Measurements from ENCODE around the gene SRF. TPM values are rescaled to one million over a fixed set of nuclear protein-coding genes. Genes with fewer than 3 reads are reported as not detected.

SRF gene
- total RNA-seq, 3 donors from 2014 or later (not counting 1 experiment from before 2014, with no cell fraction given) = 31.6 to 33.0 (median 32.0) TPM

DNA sequence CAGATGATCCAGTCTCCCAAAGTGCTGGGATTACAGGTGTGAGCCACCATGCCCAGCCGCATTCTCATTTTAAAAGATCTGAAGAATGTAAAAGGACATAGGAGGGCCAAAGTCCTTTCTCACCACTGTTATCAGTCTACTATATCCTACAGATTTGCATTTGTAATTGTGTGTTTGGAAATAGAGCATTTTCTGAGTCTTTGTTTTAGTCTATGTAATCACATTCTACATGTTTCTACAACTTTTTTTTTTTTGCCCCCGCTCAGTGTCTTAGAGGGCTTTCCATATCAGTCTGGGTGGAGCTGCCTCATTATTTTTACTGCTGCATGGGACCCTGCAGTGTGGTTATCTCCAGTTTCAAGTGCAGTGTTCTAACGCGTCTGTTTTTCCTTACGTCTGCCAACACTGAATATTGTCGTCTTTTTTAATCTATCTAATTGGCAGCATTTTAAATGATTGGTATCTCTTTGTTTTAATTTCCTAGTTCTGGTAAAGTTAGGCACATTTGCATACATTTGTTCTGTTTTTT lies 18.8 kb downstream of the SRF start:
- Mint-ChIP-seq H3K27me3 (ENCODE audit: low read depth in 2 of 2) (no peaks in the 10 kb centered on the region), H3K27ac (no peak overlapping the region), H3K9me3 (no peaks in the 10 kb centered on the region), H3K36me3 (no peaks in the 10 kb centered on the region), H3K4me3 (no peak overlapping the region), H3K4me1 (peaks cover 15 to 16% of the 10 kb centered on the region in 2 donors)
- no peak for ATAC-seq
- Histone ChIP-seq H3K4me3 (ENCODE audit: low read length) (no peak overlapping the region), H3K27me3 (ENCODE audit: control insufficient read depth, insufficient read depth, low read length) (no peaks in the 10 kb centered on the region), H3K9me3 (ENCODE audit: control insufficient read depth, insufficient read depth, low read length) (no peaks in the 10 kb centered on the region), H3K27ac (ENCODE audit: low read length) (no peak overlapping the region), H3K4me1 (ENCODE audit: control insufficient read depth, insufficient read depth, low read length) (no peaks in the 10 kb centered on the region), H3K36me3 (ENCODE audit: control insufficient read depth, insufficient read depth, low read length) (peaks cover 52% of the 10 kb centered on the region)
- DNase-seq = no peak
- TF ChIP-seq, protein P1, sequence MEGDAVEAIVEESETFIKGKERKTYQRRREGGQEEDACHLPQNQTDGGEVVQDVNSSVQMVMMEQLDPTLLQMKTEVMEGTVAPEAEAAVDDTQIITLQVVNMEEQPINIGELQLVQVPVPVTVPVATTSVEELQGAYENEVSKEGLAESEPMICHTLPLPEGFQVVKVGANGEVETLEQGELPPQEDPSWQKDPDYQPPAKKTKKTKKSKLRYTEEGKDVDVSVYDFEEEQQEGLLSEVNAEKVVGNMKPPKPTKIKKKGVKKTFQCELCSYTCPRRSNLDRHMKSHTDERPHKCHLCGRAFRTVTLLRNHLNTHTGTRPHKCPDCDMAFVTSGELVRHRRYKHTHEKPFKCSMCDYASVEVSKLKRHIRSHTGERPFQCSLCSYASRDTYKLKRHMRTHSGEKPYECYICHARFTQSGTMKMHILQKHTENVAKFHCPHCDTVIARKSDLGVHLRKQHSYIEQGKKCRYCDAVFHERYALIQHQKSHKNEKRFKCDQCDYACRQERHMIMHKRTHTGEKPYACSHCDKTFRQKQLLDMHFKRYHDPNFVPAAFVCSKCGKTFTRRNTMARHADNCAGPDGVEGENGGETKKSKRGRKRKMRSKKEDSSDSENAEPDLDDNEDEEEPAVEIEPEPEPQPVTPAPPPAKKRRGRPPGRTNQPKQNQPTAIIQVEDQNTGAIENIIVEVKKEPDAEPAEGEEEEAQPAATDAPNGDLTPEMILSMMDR (IDR thresholded peaks at IDR 0.05) = no peak
- intact Hi-C loops (cut with micrococcal nuclease) = no loop called here
- WGBS (ENCODE audit: insufficient coverage) = 98% methylated on average over 5 of the region's 6 CpGs

DNA sequence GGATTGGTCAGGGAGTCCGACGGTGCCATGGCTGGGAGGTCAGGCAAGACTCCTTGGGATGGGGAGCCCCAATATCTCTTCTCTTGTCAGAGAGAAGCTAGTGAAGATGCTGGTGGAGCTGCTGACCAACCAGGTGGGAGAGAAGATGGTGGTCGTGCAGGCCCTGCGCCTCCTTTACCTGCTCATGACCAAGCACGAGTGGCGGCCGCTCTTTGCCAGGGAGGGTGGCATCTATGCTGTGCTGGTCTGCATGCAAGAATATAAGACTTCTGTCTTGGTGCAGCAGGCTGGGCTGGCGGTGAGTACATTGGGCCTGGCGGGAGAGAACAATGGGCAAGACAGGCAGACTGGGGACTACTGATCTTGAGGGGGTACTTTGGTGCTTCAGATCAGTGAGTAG lies 21.8 kb downstream of the SRF start:
- Mint-ChIP-seq H3K27me3 (ENCODE audit: low read depth in 2 of 2) (no peaks in the 10 kb centered on the region), H3K36me3 (peaks cover 10% of the 10 kb centered on the region), H3K4me1 (peaks cover 5% of the 10 kb centered on the region in 2 donors), H3K4me3 (no peak overlapping the region), H3K27ac (peak overlapping the region in 1 of 2 donors; percentile 15), H3K9me3 (no peaks in the 10 kb centered on the region)
- DNase-seq (no peak), ATAC-seq (no peak)
- Histone ChIP-seq H3K27ac (ENCODE audit: low read length) (no peak overlapping the region), H3K4me1 (ENCODE audit: control insufficient read depth, insufficient read depth, low read length) (no peaks in the 10 kb centered on the region), H3K27me3 (ENCODE audit: control insufficient read depth, insufficient read depth, low read length) (no peaks in the 10 kb centered on the region), H3K36me3 (ENCODE audit: control insufficient read depth, insufficient read depth, low read length) (peaks cover 46% of the 10 kb centered on the region), H3K4me3 (ENCODE audit: low read length) (no peak overlapping the region), H3K9me3 (ENCODE audit: control insufficient read depth, insufficient read depth, low read length) (no peaks in the 10 kb centered on the region)
- intact Hi-C loops (cut with micrococcal nuclease) = no loop called here
- WGBS (ENCODE audit: insufficient coverage) = 98% methylated on average over 9 of the region's 9 CpGs
- TF ChIP-seq, protein P1 (IDR thresholded peaks at IDR 0.05) = no peak

DNA sequence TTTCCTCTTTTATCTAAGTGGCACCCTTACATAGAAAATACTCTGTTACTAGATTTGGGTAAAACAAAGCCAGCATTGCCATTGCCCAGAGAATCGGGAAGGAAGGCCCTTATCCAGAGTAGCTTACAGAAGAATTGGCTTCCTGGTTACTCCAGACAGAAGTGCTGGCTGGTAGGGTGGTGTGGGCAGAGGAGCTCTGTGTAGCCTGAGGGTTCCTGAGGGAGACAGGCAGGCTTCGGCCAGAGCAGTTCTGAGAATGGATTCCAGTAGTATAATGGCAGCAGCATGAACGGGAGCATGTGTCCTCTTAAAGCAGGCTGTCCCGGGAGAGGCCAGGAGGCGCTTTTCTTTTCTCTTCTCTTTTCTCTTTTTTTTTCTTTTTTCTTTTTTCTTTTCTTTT lies 22.9 kb downstream of the SRF start:
- no peak for ATAC-seq
- 99% methylated on average over 5 of the region's 5 CpGs for WGBS (ENCODE audit: insufficient coverage)
- H3K4me3 Mint-ChIP-seq = no peak overlapping the region

More for the DNA sequence above, 22.9 kb downstream of the SRF start:
- no peaks in the 10 kb centered on the region for H3K27me3 ChIP-seq (ENCODE audit: control insufficient read depth, insufficient read depth, low read length)
- Mint-ChIP-seq H3K4me1 (peaks cover 0 to 5% of the 10 kb centered on the region in 2 donors), H3K27ac (no peak overlapping the region), H3K36me3 (peaks cover 10% of the 10 kb centered on the region), H3K27me3 (ENCODE audit: low read depth in 2 of 2) (no peaks in the 10 kb centered on the region), H3K9me3 (no peaks in the 10 kb centered on the region)
- no peak overlapping the region for H3K27ac ChIP-seq (ENCODE audit: low read length)
- H3K36me3 ChIP-seq (ENCODE audit: control insufficient read depth, insufficient read depth, low read length) = peaks cover 39% of the 10 kb centered on the region
- TF ChIP-seq, protein P1 (IDR thresholded peaks at IDR 0.05) = no peak
- H3K4me3 ChIP-seq (ENCODE audit: low read length) = no peak overlapping the region
- no peaks in the 10 kb centered on the region for H3K4me1 ChIP-seq (ENCODE audit: control insufficient read depth, insufficient read depth, low read length)
- intact Hi-C loops (cut with micrococcal nuclease) = no loop called here
- DNase-seq = no peak
- H3K9me3 ChIP-seq (ENCODE audit: control insufficient read depth, insufficient read depth, low read length) = no peaks in the 10 kb centered on the region

Measured in natural killer cell (primary cell).